HG03520 (cell line): Measurements from ENCODE around the gene TMC3.

Experiments used
- ATAC-seq: cut with Tn5 transposase; IDR thresholded peaks from one replicate; pipeline ENCODE4 v1.9.1; 2021; ENCODE audit warnings: mild to moderate bottlenecking, moderate library complexity; ENCODE audit not compliant: unreplicated experiment

Gene TMC3

DNA sequence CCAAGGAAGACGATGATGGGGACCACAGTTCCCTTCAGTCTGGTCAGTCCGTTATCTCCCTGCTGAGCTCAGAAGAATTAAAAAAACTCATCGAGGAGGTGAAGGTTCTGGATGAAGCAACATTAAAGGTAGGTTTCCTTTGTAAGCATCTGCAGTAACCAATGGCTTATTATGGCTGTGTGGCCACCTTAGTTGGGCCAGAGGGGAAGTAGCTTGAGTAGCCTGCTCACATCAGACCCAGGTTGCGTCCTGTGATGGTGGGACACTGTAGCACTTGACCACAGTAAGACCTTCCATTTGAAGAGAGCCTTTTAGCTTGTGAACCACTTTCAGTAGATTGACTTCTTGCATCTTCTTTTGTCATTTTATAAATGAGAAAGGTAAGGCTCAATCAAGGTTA, 72.6 kb downstream of the TMC3 start:
- ATAC-seq, result peak; percentile 9

DNA sequence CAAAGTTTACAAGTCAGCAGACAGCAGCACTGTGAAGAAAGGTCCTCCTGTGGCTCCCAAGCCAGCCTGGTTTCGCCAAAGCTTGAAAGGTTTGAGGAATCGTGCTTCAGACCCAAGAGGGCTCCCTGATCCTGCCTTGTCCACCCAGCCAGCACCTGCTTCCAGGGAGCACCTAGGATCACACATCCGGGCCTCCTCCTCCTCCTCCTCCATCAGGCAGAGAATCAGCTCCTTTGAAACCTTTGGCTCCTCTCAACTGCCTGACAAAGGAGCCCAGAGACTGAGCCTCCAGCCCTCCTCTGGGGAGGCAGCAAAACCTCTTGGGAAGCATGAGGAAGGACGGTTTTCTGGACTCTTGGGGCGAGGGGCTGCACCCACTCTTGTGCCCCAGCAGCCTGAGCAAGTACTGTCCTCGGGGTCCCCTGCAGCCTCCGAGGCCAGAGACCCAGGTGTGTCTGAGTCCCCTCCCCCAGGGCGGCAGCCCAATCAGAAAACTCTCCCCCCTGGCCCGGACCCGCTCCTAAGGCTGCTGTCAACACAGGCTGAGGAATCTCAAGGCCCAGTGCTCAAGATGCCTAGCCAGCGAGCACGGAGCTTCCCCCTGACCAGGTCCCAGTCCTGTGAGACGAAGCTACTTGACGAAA, 74.3 kb downstream of the TMC3 start:
- ATAC-seq, result no peak

DNA sequence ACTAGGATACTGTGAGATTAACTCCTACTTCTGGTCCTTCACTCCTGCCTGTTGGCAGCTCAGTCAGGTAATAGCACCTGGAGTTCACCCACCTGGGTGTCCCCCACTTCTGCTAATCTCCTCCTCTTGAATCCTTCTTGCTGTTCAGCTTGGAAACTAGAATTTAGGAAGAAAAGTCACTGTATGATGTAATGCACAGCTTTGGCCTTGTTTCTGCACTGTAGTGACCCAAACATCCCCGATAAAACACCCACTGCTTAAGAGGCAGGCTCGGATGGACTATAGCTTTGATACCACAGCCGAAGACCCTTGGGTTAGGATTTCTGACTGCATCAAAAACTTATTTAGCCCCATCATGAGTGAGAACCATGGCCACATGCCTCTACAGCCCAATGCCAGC, 74.9 kb downstream of the TMC3 start:
- no peak for ATAC-seq

DNA sequence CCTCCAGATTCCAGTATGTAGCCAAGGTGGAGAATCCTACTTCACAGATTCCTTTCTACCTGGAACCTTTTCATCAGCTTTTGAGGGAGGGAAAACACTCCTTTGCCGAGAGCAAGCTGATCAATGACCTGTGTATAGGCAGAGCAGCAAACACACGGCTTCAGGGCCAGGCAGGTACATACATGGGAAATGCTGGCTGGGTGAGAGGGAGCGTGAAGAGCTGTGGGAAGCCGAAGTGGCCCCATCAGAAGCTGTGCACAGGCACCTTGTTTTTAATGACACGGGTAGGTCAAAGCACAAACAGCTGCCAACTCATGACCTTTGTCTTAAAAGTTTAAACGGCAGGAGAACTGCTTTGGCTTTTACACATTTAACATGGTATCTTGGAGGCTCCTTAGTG, 75.4 kb downstream of the TMC3 start:
- ATAC-seq, result no peak

DNA sequence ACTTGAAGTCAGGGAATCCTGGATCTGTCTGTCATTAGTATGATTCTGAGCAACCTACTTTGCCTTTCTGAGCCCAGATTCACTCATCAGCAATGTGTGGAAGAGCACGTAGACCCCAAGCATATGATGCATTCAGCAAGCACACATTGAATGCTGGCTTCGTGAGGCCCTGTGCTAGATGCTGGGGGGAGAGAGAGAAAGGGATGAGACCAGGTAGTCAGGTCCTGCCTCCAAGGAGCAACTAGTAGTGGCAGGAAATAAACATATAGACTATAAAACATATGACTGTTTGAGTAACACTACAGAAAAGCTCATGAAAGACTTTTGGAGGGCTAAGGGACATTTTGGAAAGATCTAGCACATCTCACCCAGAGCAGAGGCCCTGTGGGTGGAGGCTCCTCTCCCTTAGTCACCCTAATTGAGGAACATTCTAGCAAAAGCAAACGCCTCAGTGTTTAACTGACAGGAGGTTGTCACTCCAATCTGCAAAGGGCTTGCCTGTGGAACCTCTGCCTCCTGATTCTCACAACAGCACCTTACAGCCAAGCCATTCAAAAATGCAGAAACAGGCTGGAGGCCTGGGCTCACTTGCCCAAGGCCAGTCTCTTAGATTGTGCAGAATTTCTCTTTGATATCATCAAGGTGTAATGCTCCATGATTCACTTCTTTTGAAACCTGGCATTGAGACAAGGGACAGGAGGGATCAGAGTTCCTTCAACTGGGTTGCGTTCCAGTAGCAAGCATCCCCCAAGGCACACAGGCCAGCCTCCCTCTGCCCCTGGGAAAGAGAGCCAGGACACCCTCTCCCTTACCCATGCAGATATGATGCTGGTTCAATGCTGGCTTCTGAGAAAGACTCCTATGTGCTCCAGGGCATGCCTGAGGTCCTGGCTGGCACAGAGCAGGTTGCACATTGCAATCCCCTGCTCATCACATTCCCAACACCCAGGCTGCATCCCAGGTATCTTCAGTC, 76.1 kb downstream of the TMC3 start:
- ATAC-seq, result no peak

DNA sequence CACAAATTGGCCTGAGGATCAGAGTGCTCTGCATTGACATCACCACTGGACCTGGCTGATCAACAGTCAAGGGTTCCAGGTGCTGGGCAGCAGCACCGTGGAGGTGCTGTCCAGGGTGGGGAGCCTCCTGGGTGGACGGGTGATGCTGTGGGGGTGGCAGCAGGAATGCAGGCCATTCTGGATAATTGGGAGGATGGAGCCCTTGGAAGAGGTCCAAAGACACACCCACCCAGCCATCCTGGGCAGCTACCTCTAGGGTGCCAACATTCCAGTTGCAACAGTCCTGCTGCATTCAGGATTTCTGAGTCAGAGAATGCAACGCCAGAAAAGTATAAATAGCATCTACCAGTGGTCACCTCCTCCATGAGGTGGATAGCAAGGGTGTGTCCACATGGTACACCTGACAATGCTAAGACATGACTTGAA, 76.9 kb downstream of the TMC3 start:
- no peak for ATAC-seq

DNA sequence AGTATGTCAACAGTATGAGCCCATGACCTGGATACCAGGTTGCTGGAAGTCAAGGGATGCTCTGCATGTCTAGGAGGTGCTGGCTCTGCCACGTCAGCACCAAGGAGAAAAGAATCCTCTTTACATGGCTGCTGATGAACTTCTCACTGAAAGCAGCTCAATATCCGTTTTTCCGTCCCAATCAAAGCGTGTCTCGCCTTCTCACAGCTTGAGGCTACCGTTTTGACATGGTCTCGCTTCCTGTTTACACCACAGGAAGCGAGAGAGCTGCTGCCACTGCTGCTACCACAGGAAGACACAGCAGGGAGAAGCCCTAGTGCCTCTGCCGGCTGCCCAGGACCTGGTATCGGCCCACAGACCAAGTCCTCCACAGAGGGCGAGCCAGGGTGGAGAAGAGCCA, 77.3 kb downstream of the TMC3 start:
- peak; percentile 41 for ATAC-seq

DNA sequence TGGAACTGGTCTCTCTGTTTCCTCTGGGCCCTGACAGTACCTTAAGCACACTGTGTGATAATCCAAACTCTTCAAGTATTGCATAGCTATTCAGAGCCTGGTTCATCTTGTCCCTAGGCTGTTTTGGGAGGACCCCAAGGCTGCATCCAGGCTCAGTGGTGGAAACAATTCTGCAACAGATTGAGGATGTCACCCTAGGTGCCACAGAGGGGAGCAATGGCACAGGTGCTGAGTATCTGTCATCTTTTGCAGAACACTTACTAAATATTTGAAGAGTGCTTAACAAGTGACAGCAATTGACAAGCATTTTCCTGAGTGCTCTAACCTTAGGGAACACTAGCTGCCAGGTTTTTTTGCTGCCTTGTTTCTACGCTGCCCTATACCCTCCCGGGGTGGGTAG, 77.8 kb downstream of the TMC3 start:
- ATAC-seq, result no peak

DNA sequence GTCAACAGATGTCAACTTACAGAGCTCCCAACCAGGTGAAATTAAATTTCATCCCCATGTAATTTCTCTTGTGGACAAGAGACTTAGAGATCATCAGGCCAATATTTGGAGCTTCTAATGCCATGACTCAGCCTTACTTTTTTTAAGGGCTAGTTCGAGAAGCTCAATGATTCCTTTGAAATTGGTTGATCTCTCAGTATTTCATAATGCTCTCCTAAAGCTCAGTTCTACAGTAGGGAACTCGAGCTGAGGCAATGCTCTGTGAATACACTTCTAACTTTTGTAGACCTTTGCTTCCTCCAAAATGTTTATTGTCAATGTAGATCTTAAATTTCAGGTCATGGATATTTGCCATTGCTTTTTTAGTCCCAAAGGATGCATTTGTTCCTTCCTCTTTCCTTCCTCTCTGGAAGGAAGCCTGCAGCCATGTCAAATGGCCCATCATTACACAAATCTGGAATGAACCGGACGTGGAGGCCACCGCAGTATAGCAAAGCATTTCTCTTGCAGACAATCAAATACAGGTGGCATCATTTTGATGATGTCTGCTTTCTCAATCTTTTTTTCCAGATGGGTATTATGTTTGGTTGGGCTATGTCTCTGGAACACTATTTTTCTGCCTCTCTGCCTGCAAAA, 78.4 kb downstream of the TMC3 start:
- ATAC-seq, result no peak

DNA sequence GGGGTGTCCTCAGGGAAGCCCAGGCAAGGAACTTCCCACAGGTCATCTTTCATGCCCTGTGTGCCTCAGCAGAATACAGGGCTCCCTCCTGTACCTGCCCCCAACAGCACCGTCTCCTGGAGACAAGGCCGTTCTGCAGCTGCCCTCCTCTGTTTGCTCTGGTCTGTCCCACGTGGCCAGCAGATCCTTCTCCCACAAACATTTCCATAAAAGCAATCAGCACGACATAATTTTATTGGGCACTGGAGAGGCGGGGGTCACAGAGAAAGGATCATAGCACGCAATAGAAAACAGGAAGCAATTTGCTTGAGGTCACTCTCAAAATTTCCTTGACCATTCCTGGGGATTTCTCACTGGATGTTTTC, 79.5 kb downstream of the TMC3 start:
- no peak for ATAC-seq

DNA sequence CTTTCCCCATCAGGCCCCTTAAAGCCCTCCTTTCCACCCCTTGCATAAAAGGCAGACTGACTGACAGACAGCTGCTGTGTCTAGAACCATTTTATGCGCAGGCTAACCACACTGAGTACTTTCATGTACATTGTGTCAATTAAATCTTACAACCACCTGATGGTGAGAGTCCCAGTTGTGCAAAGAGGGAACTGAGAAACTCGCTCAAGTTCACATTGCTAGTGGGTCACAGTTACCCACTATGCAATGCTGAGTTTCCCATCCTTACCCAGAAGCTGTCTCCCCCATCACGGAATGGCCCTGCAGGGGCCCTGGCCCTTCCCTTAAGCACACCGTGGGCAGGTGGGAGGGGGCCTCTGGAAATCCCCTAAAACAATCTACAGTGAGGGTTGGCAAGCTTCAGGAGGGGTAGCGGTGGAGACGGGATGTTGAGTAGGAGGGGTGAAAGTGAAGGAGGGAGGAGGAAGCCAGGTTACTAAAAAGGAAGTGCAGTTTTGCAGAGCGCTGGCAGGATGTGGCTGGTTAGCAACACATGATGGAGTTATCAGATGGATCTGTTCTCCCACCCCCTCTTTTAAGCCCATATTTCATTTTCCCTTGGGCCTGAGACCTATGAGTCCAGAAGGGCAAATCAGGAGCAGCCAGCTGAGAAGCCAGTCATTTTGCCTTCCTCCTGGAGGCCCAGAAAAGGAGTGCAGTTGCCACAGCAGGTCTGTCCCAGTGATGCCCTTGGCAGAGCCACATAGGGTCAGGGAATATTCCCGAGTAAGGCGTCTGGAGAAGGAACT, 80.1 kb downstream of the TMC3 start:
- peak; percentile 67 for ATAC-seq

DNA sequence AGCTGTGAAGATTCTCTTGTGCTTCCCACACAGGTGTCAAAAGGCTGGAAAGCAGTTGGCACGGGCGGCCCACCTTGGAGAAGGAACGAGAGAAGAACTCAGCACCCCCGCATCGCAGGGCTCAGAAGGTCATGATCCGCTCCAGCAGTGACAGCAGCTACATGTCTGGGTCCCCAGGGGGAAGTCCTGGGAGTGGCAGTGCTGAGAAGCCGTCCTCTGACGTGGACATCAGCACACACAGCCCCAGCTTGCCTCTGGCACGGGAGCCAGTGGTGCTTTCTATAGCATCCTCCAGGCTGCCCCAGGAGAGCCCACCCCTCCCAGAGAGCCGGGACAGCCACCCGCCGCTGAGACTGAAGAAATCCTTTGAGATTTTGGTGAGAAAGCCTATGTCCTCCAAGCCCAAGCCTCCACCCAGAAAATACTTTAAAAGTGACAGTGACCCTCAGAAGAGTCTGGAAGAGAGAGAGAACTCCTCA, 81.5 kb downstream of the TMC3 start:
- ATAC-seq, result peak; percentile 34

DNA sequence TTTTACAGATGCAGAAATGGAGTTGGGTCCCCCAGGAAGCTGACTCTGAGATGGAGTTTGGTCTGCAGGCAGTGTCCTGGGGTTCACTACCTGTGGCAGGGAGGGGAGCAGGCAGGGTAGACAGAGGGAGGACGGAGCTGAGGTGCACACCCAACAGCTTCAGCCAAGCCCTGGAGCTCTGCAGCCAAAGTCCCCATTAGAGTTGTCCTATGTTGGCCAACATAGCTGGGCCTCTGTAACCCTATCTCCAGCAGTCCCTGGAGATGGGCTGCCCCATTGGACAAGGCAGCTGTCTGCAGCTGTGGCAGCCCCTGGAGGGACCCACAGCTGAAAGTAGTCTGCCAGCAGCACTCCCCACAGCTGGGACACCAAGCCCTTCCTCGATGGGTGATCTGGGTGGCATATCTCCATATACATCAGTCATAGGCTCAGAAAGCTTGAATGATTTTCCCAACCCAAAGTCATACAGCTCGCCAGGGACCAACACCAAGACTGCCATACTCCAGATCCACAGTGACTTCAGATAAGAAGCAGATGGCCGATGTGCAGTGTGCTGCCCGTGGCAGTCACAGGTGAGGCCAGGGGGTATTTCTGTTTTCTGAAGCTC, 82.0 kb downstream of the TMC3 start:
- no peak for ATAC-seq

DNA sequence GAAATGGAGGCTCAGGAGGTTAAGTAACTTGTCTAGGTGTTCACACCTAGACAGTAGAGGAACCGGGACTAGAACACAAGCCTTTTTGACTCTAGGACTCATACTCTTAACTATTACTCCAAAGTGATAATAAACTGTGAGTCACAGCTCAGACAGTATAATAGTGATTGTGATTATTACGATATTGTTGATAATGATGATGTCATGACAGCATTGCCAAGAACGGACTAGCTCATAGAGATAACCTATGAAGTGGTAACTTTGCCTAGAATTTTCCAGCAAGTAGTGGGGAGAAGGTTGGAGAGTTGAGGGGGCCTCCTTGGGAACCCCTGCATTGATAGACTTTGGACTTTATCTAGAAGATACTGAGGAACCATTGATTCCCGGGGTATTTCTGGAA, 84.1 kb downstream of the TMC3 start:
- no peak for ATAC-seq

DNA sequence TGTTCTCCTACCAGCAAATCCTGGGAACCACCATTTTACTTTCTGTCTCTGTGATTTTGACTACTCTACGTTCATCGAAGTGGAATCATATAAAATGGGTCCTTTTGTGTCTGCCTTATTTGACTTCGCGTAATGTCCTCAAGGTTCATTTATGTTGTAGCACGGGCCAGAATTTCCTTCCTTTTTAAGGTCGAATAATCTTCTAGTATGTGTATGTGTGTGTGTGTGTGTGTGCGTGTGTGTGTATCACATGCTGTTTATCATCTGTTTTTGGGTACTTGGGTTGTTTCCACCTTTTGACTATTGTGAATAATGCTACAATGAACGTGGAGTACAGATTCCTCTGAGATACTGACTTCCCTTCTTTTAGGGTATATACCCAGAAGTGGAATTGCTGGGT, 85.4 kb downstream of the TMC3 start:
- no peak for ATAC-seq

DNA sequence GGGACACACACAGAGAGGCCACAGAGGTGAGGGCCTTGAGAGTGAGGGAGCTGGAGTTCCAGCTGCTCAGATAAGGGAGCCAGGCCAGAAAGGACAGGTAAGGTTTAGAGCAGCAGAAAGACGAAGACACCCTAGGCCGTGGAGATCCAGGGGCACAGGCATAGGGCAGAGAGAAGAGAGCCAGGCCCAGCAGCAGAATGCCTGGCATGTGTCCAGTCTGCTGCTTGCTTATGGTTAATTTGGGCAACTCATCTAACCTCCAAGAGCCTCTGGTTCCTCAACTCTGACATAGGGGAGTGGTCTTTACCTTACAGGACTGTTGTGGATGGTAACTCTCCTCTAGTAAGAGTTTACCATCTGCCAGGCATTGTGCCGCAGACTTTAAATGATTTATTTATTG, 86.0 kb downstream of the TMC3 start:
- no peak for ATAC-seq

DNA sequence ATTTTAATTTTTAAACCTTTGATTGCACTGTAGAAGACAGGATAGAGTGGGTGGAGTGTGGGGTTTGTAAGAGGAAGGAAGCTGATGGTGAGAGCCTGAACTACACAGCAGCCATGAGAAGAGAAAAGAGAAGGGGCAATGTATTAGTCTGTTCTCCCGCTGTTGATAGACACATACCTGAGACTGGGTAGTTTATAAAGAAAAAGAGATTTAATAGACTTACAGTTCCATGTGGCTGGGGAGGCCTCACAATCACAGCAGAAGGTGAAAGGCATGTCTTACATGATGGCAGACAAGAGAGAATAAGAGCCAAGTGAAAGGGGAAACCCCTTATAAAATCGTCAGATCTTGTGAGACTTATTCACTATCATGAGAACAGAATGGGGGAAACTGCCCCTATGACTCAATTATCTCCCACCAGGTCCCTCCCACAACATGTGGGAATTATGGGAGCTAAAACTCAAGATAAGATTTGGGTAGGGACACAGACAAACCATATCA, 87.3 kb downstream of the TMC3 start:
- no peak for ATAC-seq

DNA sequence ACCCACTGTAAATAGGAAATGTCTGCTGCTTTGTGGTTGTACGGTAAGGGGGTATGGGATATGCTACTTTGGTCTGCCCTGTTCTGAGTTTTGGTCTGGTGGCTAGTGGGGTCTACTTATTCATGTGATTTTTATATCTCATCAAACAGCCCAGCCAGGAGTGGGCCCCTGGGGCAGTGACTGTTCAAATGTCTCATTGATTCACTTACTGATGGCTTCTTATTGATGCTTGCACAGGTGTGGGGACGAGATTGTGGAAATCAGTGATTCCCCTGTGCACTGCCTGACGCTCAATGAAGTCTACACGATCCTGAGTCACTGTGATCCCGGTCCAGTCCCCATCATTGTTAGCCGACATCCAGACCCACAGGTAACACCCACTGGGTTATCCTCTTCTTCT, 88.6 kb downstream of the TMC3 start:
- no peak for ATAC-seq

DNA sequence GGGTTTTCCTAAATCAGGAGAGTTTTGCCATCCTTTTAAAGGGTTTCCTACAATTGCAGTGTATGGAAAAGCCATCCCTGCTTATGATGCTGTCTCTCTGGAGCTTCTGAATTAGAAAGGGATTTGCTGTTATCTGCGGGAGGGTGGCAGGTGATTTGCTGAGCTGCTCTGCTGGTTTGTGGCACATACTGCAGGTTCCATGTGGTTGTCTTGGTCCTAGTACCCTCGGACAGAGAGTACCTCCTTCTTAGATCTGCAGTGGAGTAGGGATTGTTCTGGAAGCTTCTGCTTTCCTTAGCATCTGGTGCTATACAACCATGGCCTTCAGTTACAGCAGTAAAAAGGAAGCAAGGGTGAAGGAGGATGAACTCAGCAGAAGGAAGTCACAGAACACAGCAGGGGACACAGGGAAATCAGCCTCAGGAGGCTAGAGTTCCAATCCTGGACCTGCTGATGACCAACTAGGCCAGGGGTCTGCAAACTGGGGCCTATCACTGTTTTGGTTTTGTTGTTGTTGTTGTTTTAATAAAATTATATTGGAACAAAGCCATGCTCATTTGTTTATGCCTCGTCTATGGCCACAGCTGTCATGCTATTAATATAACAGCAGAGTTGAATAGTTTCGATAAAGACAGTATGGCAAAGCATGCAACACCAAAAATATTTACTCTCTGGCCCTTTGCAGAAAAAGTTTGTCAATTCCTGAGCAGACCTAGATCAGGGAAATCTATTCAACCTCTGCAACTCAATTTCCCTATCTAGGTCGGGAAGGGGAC, 89.6 kb downstream of the TMC3 start:
- no peak for ATAC-seq

DNA sequence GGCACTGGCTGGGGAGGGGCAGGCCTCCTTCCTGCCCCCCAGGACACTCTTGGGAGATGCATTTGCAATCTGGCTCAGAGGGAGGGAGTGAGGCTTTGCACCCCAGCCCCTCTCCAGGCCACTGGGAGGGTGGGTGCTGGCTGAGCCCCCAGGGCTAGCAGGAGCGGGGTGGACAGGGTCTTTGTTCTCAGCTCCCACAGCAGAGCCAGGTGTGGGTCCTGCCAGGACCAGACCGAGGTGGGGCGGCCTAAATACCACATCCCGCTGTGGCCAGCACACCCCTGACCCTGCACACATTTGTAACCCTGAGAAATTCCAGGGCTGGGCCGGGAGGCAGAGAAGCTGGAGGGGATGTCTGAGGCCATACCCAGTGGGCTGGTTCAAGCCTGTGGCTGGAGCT, 91.1 kb downstream of the TMC3 start:
- ATAC-seq, result no peak
